SK-N-SH (cell line): ENCODE results near the gene SORBS2. TPM values are rescaled to one million over a fixed set of nuclear protein-coding genes. Genes with fewer than 3 reads are reported as not detected.

ENCODE experiments used
- CTCF ChIA-PET: fragments of 300-600, 350-600 bp; formaldehyde crosslinking; extraction: SDS; loops from one replicate; lab custom pipeline; 2021; lab: Yijun Ruan, JAX
- POLR2A ChIA-PET: fragments of 350-600 bp; sonication (Branson Sonifier 250); formaldehyde crosslinking; extraction: SDS; loops from one replicate; lab custom pipeline; 2020; ENCODE audit warnings: antibody characterized with exemption, inconsistent platforms; lab: Yijun Ruan, JAX
- DNase-seq: peaks from one replicate; pipeline ENCODE4 v3.0.0; 2012
- H2AFZ ChIP-seq: fragments of 200-600 bp; sonication (generic); 2 replicates; pipeline ENCODE4 v1.8.1; 2016; ENCODE audit warnings: antibody characterized with exemption, mild to moderate bottlenecking, low read depth
- H3F3A ChIP-seq: fragments of 200-600 bp; sonication (generic); replicated peaks from 2 replicates; pipeline ENCODE3; 2016; ENCODE audit warnings: antibody characterized with exemption, mild to moderate bottlenecking; ENCODE audit not compliant: insufficient read depth
- H3K27ac ChIP-seq, 2 experiments: fragments of 200-500 bp in 1 of 2; fragments of 200-600 bp in 1 of 2; sonication (Bioruptor generic) in 1 of 2; sonication (generic), shearing (Covaris generic) in 1 of 2; 2 replicates each; pipeline versions ENCODE4 v1.5.1 to v1.6.1; 2014 to 2016; ENCODE audit warnings: low read depth in 2 of 2, inconsistent platforms in 1 of 2, low read length in 1 of 2, mild to moderate bottlenecking in 1 of 2, mixed read lengths in 1 of 2
- H3K27me3 ChIP-seq: fragments of 200-600 bp; sonication (generic), shearing (Covaris generic); 2 replicates; pipeline ENCODE4 v1.6.1; 2016; ENCODE audit warnings: mixed run types; ENCODE audit not compliant: insufficient read depth
- H3K36me3 ChIP-seq, 2 experiments: fragments of 200-500 bp in 1 of 2; fragments of 200-600 bp in 1 of 2; sonication (Bioruptor generic) in 1 of 2; sonication (generic) in 1 of 2; replicated peaks in 1 of 2; 2 replicates each; pipeline versions ENCODE3 to v1.5.1; 2014 to 2016; ENCODE audit warnings: low read length in 1 of 2, mild to moderate bottlenecking in 1 of 2; ENCODE audit not compliant: insufficient read depth in 2 of 2, control insufficient read depth in 1 of 2
- H3K4me1 ChIP-seq, 2 experiments: fragments of 200-500 bp in 1 of 2; fragments of 200-600 bp in 1 of 2; sonication (Bioruptor generic) in 1 of 2; sonication (generic), shearing (Covaris generic) in 1 of 2; 2 replicates each; pipeline versions ENCODE4 v1.5.1 to v1.6.1; 2014 to 2016; ENCODE audit warnings: low read depth in 1 of 2, low read length in 1 of 2, mixed run types in 1 of 2; ENCODE audit not compliant: insufficient read depth in 2 of 2, control insufficient read depth in 1 of 2
- H3K4me2 ChIP-seq: fragments of 200-600 bp; sonication (generic), shearing (Covaris generic); 2 replicates; pipeline ENCODE4 v1.6.1; 2017; ENCODE audit warnings: mixed run types
- H3K4me3 ChIP-seq, 2 experiments: fragments of 200-500 bp in 1 of 2; fragments of 200-600 bp in 1 of 2; sonication (Bioruptor generic) in 1 of 2; sonication (generic), shearing (Covaris generic) in 1 of 2; 2 replicates each; pipeline versions ENCODE4 v1.5.1 to v1.8.1; 2014 to 2016; ENCODE audit warnings: low read depth in 2 of 2, inconsistent platforms in 1 of 2, low read length in 1 of 2, mild to moderate bottlenecking in 1 of 2, mixed read lengths in 1 of 2, moderate library complexity in 1 of 2
- H3K79me2 ChIP-seq: fragments of 200-600 bp; sonication (generic); 2 replicates; pipeline ENCODE4 v1.8.1; 2017; ENCODE audit warnings: mild to moderate bottlenecking; ENCODE audit not compliant: insufficient read depth
- H3K9ac ChIP-seq: fragments of 200-600 bp; sonication (generic); 2 replicates; pipeline ENCODE4 v1.6.1; 2017; ENCODE audit warnings: mixed run types
- H3K9me2 ChIP-seq: fragments of 200-600 bp; sonication (generic); 2 replicates; pipeline ENCODE4 v1.6.1; 2017; ENCODE audit warnings: mixed run types
- H3K9me3 ChIP-seq: fragments of 200-600 bp; sonication (generic); 2 replicates; pipeline ENCODE4 v1.6.1; 2017; ENCODE audit warnings: mixed run types, mild to moderate bottlenecking, moderate library complexity
- H4K20me1 ChIP-seq: fragments of 200-600 bp; sonication (generic); 2 replicates; pipeline ENCODE4 v1.6.1; 2017; ENCODE audit warnings: mild to moderate bottlenecking, mixed run types; ENCODE audit not compliant: insufficient read depth
- ELF1 ChIP-seq: IDR thresholded peaks from 2 replicates; pipeline ENCODE4 v1.4.0; 2012
- EP300 ChIP-seq, 2 experiments: IDR thresholded peaks; 2 replicates each; pipeline versions ENCODE4 v1.4.0 to v1.6.1; 2012; ENCODE audit warnings: borderline replicate concordance in 1 of 2, low read depth in 1 of 2, low read length in 1 of 2
- GABPA ChIP-seq: IDR thresholded peaks from 2 replicates; pipeline ENCODE4 v1.4.0; 2012; ENCODE audit warnings: low read depth, mild to moderate bottlenecking
- MEF2A ChIP-seq: IDR thresholded peaks from 2 replicates; pipeline ENCODE4 v1.4.0; 2012; ENCODE audit warnings: low read depth, borderline replicate concordance
- MXI1 ChIP-seq: IDR thresholded peaks from 2 replicates; pipeline ENCODE4 v1.6.1; 2012; ENCODE audit warnings: mild to moderate bottlenecking, low read depth, low read length, improper control_type of control experiment
- RFX5 ChIP-seq: IDR thresholded peaks from 2 replicates; pipeline ENCODE4 v1.6.1; 2012; ENCODE audit warnings: mild to moderate bottlenecking, improper control_type of control experiment, low read length
- SMC3 ChIP-seq: IDR thresholded peaks from 2 replicates; pipeline ENCODE4 v1.6.1; 2012; ENCODE audit warnings: low read depth, low read length, improper control_type of control experiment
- TAF1 ChIP-seq: IDR thresholded peaks from 2 replicates; pipeline ENCODE4 v1.6.1; 2012; ENCODE audit warnings: low read depth, mild to moderate bottlenecking, low read length, moderate library complexity, borderline replicate concordance
- ZBTB33 ChIP-seq: IDR thresholded peaks from 2 replicates; pipeline ENCODE4 v1.4.0; 2012; ENCODE audit warnings: low read depth, borderline replicate concordance
- WGBS: methylation state at CpG from one replicate; pipeline ENCODE4 v1.1.6; 2017; ENCODE audit warnings: low lambda C conversion rate; 5-methylcytosine and 5-hydroxymethylcytosine counted together
- polyA plus RNA-seq, 3 experiments: library from polyadenylated mRNA; depleted of rRNA; stranded (reverse); fragments of >200 nt; gene quantifications; 2 replicates each; pipeline ENCODE4 v1.2.3, GENCODE V29; 2012
- TF ChIP-seq, protein P1 (sequence below): IDR thresholded peaks from 2 replicates; pipeline ENCODE4 v1.6.1; 2012; ENCODE audit warnings: mild to moderate bottlenecking, low read depth, low read length, moderate library complexity

Gene SORBS2
- polyA plus RNA-seq, 1 of the 3 experiments (the other 2 are of a cell fraction), result 2.5 TPM

GRCh38 chr4:185552254-185552653, 259.7 kb downstream of the SORBS2 start:
- Histone ChIP-seq H3K9ac (no peak overlapping the region), H3K27ac (no peak overlapping the region), H3K79me2 (no peaks in the 10 kb centered on the region), H2AFZ (no peak overlapping the region), H3K9me3 (no peaks in the 10 kb centered on the region), H3K27me3 (0 out of 2 replicates have a peak, but pooled peaks cover 9% of the 10 kb centered on the region), H3K4me3 (no peak overlapping the region), H4K20me1 (no peaks in the 10 kb centered on the region), H3F3A (no peaks in the 10 kb centered on the region), H3K9me2 (no peaks in the 10 kb centered on the region), H3K4me1 (no peaks in the 10 kb centered on the region), H3K36me3 (no peaks in the 10 kb centered on the region), H3K4me2 (no peak overlapping the region)
- CTCF ChIA-PET, result interaction anchor here (0.8 to 2.5 kb wide), 2 partner anchors 17 to 46 kb away, joined by 3 to 5 read pairs; partner anchors contain the start of gene PDLIM3
- no peak for TF ChIP-seq TAF1
- TF ChIP-seq, protein P1, sequence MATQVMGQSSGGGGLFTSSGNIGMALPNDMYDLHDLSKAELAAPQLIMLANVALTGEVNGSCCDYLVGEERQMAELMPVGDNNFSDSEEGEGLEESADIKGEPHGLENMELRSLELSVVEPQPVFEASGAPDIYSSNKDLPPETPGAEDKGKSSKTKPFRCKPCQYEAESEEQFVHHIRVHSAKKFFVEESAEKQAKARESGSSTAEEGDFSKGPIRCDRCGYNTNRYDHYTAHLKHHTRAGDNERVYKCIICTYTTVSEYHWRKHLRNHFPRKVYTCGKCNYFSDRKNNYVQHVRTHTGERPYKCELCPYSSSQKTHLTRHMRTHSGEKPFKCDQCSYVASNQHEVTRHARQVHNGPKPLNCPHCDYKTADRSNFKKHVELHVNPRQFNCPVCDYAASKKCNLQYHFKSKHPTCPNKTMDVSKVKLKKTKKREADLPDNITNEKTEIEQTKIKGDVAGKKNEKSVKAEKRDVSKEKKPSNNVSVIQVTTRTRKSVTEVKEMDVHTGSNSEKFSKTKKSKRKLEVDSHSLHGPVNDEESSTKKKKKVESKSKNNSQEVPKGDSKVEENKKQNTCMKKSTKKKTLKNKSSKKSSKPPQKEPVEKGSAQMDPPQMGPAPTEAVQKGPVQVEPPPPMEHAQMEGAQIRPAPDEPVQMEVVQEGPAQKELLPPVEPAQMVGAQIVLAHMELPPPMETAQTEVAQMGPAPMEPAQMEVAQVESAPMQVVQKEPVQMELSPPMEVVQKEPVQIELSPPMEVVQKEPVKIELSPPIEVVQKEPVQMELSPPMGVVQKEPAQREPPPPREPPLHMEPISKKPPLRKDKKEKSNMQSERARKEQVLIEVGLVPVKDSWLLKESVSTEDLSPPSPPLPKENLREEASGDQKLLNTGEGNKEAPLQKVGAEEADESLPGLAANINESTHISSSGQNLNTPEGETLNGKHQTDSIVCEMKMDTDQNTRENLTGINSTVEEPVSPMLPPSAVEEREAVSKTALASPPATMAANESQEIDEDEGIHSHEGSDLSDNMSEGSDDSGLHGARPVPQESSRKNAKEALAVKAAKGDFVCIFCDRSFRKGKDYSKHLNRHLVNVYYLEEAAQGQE, result no peak
- no peak for TF ChIP-seq MEF2A
- no peak for TF ChIP-seq ZBTB33
- TF ChIP-seq MXI1, result no peak
- TF ChIP-seq GABPA, result no peak
- TF ChIP-seq ELF1, result no peak
- TF ChIP-seq EP300 (IDR thresholded peaks at IDR 0.05; ENCODE audit: borderline replicate concordance in 1 of 2, low read depth in 1 of 2, low read length in 1 of 2), result no peak
- TF ChIP-seq SMC3, result no peak
- no peak for TF ChIP-seq RFX5
- WGBS, result 71% methylated on average over 2 of the region's 2 CpGs
- DNase-seq, result no peak
- POLR2A ChIA-PET, result no interaction called here

DNA sequence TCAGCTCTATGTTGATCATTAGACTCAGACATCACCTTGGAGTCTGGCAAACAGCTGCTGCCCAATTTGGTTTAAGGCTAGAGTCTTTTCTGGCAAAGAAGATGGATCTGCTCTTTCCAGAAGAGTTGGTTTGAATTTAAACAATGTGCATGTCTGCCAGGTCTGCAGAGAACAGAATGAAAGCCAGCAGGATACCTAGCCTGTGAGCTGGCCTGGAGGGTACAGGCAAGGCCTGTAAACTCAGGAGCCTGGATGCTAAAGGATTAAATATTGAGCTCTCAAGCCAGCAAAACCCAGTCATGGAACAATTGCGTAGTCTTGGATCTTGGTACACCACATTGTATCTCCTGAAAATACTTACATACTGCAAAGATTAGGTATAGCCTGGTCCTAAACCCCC, 261.1 kb downstream of the SORBS2 start:
- no peak for TF ChIP-seq EP300 (IDR thresholded peaks at IDR 0.05; ENCODE audit: borderline replicate concordance in 1 of 2, low read depth in 1 of 2, low read length in 1 of 2)
- Histone ChIP-seq H3K9me3 (no peaks in the 10 kb centered on the region), H3K27ac (no peak overlapping the region), H3K4me1 (no peaks in the 10 kb centered on the region), H3K27me3 (0 out of 2 replicates have a peak, but pooled peaks cover 9% of the 10 kb centered on the region), H3K4me2 (no peak overlapping the region), H3K79me2 (no peaks in the 10 kb centered on the region), H4K20me1 (no peaks in the 10 kb centered on the region), H3K9me2 (no peaks in the 10 kb centered on the region), H2AFZ (no peak overlapping the region), H3K36me3 (no peaks in the 10 kb centered on the region), H3K9ac (no peak overlapping the region), H3F3A (no peaks in the 10 kb centered on the region), H3K4me3 (no peak overlapping the region)
- ChIA-PET CTCF (interaction anchor here (2.5 kb wide), 1 partner anchor 47 kb away, joined by 5 read pairs; no protein-coding TSS in a partner anchor), POLR2A (no interaction called here)
- DNase-seq, result no peak
- WGBS, result 31% methylated on average over 1 of the region's 1 CpG
